ENCODE data around the gene FTCD. TPM values are rescaled to one million over a fixed set of nuclear protein-coding genes. Genes with fewer than 3 reads are reported as not detected.

The FTCD gene
- total RNA-seq, 1 experiment from 2014 or later: 0.40 TPM

GRCh38 chr21:46189213-46189958 is 34.0 kb upstream of the FTCD start:
- peak overlapping the region; percentile 71 for H3K27ac ChIP-seq (ENCODE audit: low read length)
- H4K20me1 ChIP-seq (ENCODE audit: low read length): no peaks in the 10 kb centered on the region
- BruUV-seq (replicated peaks): no TSS peak
- peak overlapping the region; percentile 37; the same call in 1 of the 2 replicates for H3K4me3 ChIP-seq (ENCODE audit: low read length)
- ChIA-PET CTCF (no interaction called here), POLR2A (ENCODE audit: unreplicated experiment) (no interaction called here)
- DNase-seq: no peak
- H3K4me1 ChIP-seq (ENCODE audit: insufficient read depth, low read length): peaks cover 39% of the 10 kb centered on the region
- H3K9me2 ChIP-seq (replicated peaks; ENCODE audit: low read length): no peaks in the 10 kb centered on the region
- H3K9ac ChIP-seq (ENCODE audit: low read length): peak overlapping the region; percentile 35
- intact Hi-C loops (cut with micrococcal nuclease): loop anchor here (2.0 kb wide), 1 partner anchor 43 kb away; no protein-coding TSS in a partner anchor
- H3K9me3 ChIP-seq (ENCODE audit: low read length): no peaks in the 10 kb centered on the region
- ATAC-seq: 0 out of 2 replicates have a peak, but pooled peaks have one; percentile 3
- TF ChIP-seq EZH2phosphoT487 (IDR thresholded peaks at IDR 0.05; ENCODE audit: borderline replicate concordance, low read length): no peak
- TF ChIP-seq CTCF (conservative IDR thresholded peaks at IDR 0.05; ENCODE audit: low read depth, low read length): no peak
- no peak for TF ChIP-seq EZH2 (IDR thresholded peaks at IDR 0.05; ENCODE audit: low read length, unreplicated experiment)
- no peaks in the 10 kb centered on the region for H3F3A ChIP-seq (ENCODE audit: low read length, unreplicated experiment)
- H3K79me2 ChIP-seq (ENCODE audit: low read length): no peaks in the 10 kb centered on the region
- peak overlapping the region; percentile 74 for H3K4me2 ChIP-seq (ENCODE audit: low read length)
- H3K36me3 ChIP-seq (ENCODE audit: low read depth, low read length): peaks cover 4% of the 10 kb centered on the region; the same call in 1 of the 2 replicates
- no peaks in the 10 kb centered on the region for H3K27me3 ChIP-seq (ENCODE audit: low read length)
- H2AFZ ChIP-seq (ENCODE audit: low read length): no peak overlapping the region

- H3K27ac ChIP-seq (ENCODE audit: low read length): peak overlapping the region; percentile 71
- H3K27me3 ChIP-seq (ENCODE audit: low read length): no peaks in the 10 kb centered on the region
- H3F3A ChIP-seq (ENCODE audit: low read length, unreplicated experiment): no peaks in the 10 kb centered on the region
- H4K20me1 ChIP-seq (ENCODE audit: low read length): no peaks in the 10 kb centered on the region
- peak overlapping the region; percentile 35 for H3K9ac ChIP-seq (ENCODE audit: low read length)
- intact Hi-C loops (cut with micrococcal nuclease): loop anchor here (1.0 to 2.0 kb wide), 2 partner anchors 26 to 42 kb away; no protein-coding TSS in a partner anchor
- BruUV-seq (replicated peaks): TSS peak; percentile 15
- peak overlapping the region; percentile 74 for H3K4me2 ChIP-seq (ENCODE audit: low read length)
- ChIA-PET POLR2A (ENCODE audit: unreplicated experiment) (no interaction called here), CTCF (no interaction called here)
- peaks cover 39% of the 10 kb centered on the region for H3K4me1 ChIP-seq (ENCODE audit: insufficient read depth, low read length)
- H3K4me3 ChIP-seq (ENCODE audit: low read length): peak overlapping the region; percentile 37; the same call in 1 of the 2 replicates
- no peaks in the 10 kb centered on the region for H3K9me2 ChIP-seq (replicated peaks; ENCODE audit: low read length)
- DNase-seq (peak; percentile 83), ATAC-seq (peak; percentile 48)
- peak overlapping the region; percentile 45 for H2AFZ ChIP-seq (ENCODE audit: low read length)
- H3K9me3 ChIP-seq (ENCODE audit: low read length): no peaks in the 10 kb centered on the region
- TF ChIP-seq EZH2phosphoT487 (IDR thresholded peaks at IDR 0.05; ENCODE audit: borderline replicate concordance, low read length) (no peak), EZH2 (IDR thresholded peaks at IDR 0.05; ENCODE audit: low read length, unreplicated experiment) (no peak), CTCF (conservative IDR thresholded peaks at IDR 0.05; ENCODE audit: low read depth, low read length) (0 out of 2 replicates have a peak, but pooled peaks have one; percentile 21)
- no peaks in the 10 kb centered on the region for H3K36me3 ChIP-seq (ENCODE audit: low read depth, low read length)
- peaks cover 4% of the 10 kb centered on the region; the same call in 1 of the 2 replicates for H3K79me2 ChIP-seq (ENCODE audit: low read length)
Observed at GRCh38 chr21:46188226-46189212, 33.1 kb upstream of the FTCD start.
